H1 (cell line): ENCODE data around the gene ANAPC7. TPM values are rescaled to one million over a fixed set of nuclear protein-coding genes. Genes with fewer than 3 reads are reported as not detected.

Experiments
- CTCF ChIA-PET: fragments of 300-600 bp; sonication (Branson Sonifier 250); formaldehyde crosslinking; loops from one replicate; lab custom pipeline; 2021; ENCODE audit not compliant: partially characterized antibody; lab: Charles Lee
- POLR2A ChIA-PET: fragments of 300-600 bp; sonication (Branson Sonifier 250); formaldehyde crosslinking; loops from one replicate; lab custom pipeline; 2021; ENCODE audit warnings: inconsistent platforms; ENCODE audit not compliant: partially characterized antibody; lab: Charles Lee
- DNase-seq, 2 experiments: peaks; one replicate each; pipeline versions ENCODE4 v3.0.0 to v3.0.0-alpha.2; 2010 to 2022; ENCODE audit warnings: low spot score in 2 of 2, low read depth in 1 of 2, mixed read lengths in 1 of 2
- FAIRE-seq: peaks from 2 replicates; lab custom pipeline; 2011; peaks lifted over from hg19 to GRCh38; lab: Jason Lieb, UNC
- H2AFZ ChIP-seq: 2 replicates; pipeline ENCODE4 v1.8.1; 2012; ENCODE audit warnings: low read length, inconsistent platforms
- H2AK5ac ChIP-seq: 2 replicates; pipeline ENCODE4 v1.6.1; 2013; ENCODE audit warnings: low read depth, low read length
- H2BK120ac ChIP-seq: replicated peaks from 2 replicates; pipeline ENCODE3; 2013; ENCODE audit warnings: low read depth, low read length, inconsistent platforms
- H2BK12ac ChIP-seq: 2 replicates; pipeline ENCODE4 v1.6.1; 2013; ENCODE audit warnings: low read depth, low read length
- H2BK15ac ChIP-seq: 2 replicates; pipeline ENCODE4 v1.6.1; 2013; ENCODE audit warnings: low read length
- H2BK20ac ChIP-seq: 2 replicates; pipeline ENCODE4 v1.6.1; 2013; ENCODE audit warnings: low read length
- H2BK5ac ChIP-seq: 2 replicates; pipeline ENCODE4 v1.6.1; 2013; ENCODE audit warnings: low read depth, low read length
- H3K14ac ChIP-seq: 2 replicates; pipeline ENCODE4 v1.6.1; 2013; ENCODE audit warnings: inconsistent platforms; ENCODE audit not compliant: insufficient read length
- H3K18ac ChIP-seq: 2 replicates; pipeline ENCODE4 v1.6.1; 2013; ENCODE audit warnings: low read length; ENCODE audit errors: extremely low read depth
- H3K23ac ChIP-seq: 2 replicates; pipeline ENCODE4 v1.6.1; 2013; ENCODE audit warnings: inconsistent platforms; ENCODE audit not compliant: insufficient read length
- H3K23me2 ChIP-seq: 2 replicates; pipeline ENCODE4 v1.6.1; 2013; ENCODE audit warnings: low read depth, low read length
- H3K27ac ChIP-seq: 2 replicates; pipeline ENCODE4 v1.6.1; 2011; ENCODE audit warnings: low read depth, low read length, inconsistent platforms
- H3K27me3 ChIP-seq, 4 experiments: replicated peaks in 1 of 4; 1 replicate in 1 of 4; 2 replicates in 3 of 4; pipeline versions ENCODE4 v1.6.1 to v1.8.1; 2011 to 2013; ENCODE audit warnings: low read length in 3 of 4, mild to moderate bottlenecking in 3 of 4, inconsistent platforms in 2 of 4, mixed read lengths in 2 of 4, moderate library complexity in 1 of 4; ENCODE audit not compliant: control insufficient read depth in 3 of 4, insufficient read depth in 3 of 4; ENCODE audit errors: extremely low read depth in 1 of 4
- H3K36me3 ChIP-seq, 4 experiments: 2 replicates each; pipeline versions ENCODE4 v1.6.1 to v1.8.1; 2011 to 2013; ENCODE audit warnings: mild to moderate bottlenecking in 4 of 4, low read length in 3 of 4, moderate library complexity in 2 of 4, control low read depth in 1 of 4, inconsistent platforms in 1 of 4; ENCODE audit not compliant: insufficient read depth in 4 of 4, control insufficient read depth in 2 of 4
- H3K4ac ChIP-seq: replicated peaks from 2 replicates; pipeline ENCODE3; 2013; ENCODE audit warnings: low read length, low read depth, mixed read lengths, inconsistent platforms; ENCODE audit not compliant: insufficient read length
- H3K4me1 ChIP-seq, 4 experiments: replicated peaks in 1 of 4; 1 replicate in 1 of 4; 2 replicates in 3 of 4; pipeline versions ENCODE4 v1.6.1 to v1.8.1; 2011 to 2013; ENCODE audit warnings: low read length in 3 of 4, inconsistent platforms in 2 of 4, mixed read lengths in 1 of 4; ENCODE audit not compliant: insufficient read depth in 4 of 4, control insufficient read depth in 3 of 4
- H3K4me2 ChIP-seq, 2 experiments: 2 replicates each; pipeline versions ENCODE4 v1.6.1 to v1.8.1; 2011 to 2013; ENCODE audit warnings: low read depth in 2 of 2, low read length in 2 of 2, control low read depth in 1 of 2, inconsistent platforms in 1 of 2, mild to moderate bottlenecking in 1 of 2; ENCODE audit not compliant: insufficient read depth in 1 of 2
- H3K4me3 ChIP-seq, 4 experiments: fragments of 200-600, 300-600 bp in 1 of 4; sonication (generic), shearing (Covaris generic), sonication (Bioruptor Twin) in 1 of 4; 2 replicates each; pipeline versions ENCODE4 v1.5.1 to v1.8.1; 2011 to 2016; ENCODE audit warnings: low read length in 4 of 4, low read depth in 3 of 4, control low read depth in 2 of 4, inconsistent platforms in 2 of 4, mild to moderate bottlenecking in 2 of 4, mixed read lengths in 1 of 4, moderate library complexity in 1 of 4; ENCODE audit not compliant: insufficient read depth in 2 of 4; ENCODE audit errors: extremely low read depth in 1 of 4
- H3K56ac ChIP-seq: replicated peaks from 2 replicates; pipeline ENCODE3; 2013; ENCODE audit warnings: low read depth, mild to moderate bottlenecking, mixed read lengths, low read length, inconsistent platforms; ENCODE audit not compliant: insufficient read length
- H3K79me1 ChIP-seq: 2 replicates; pipeline ENCODE4 v1.6.1; 2013; ENCODE audit warnings: low read depth, low read length, control low read depth
- H3K79me2 ChIP-seq, 2 experiments: 2 replicates each; pipeline versions ENCODE4 v1.6.1 to v1.8.1; 2012 to 2013; ENCODE audit warnings: low read length in 2 of 2, mild to moderate bottlenecking in 2 of 2, inconsistent platforms in 1 of 2; ENCODE audit not compliant: insufficient read depth in 2 of 2, control insufficient read depth in 1 of 2
- H3K9ac ChIP-seq, 4 experiments: replicated peaks in 1 of 4; 1 replicate in 1 of 4; 2 replicates in 3 of 4; pipeline versions ENCODE4 v1.6.1 to v1.8.1; 2011 to 2013; ENCODE audit warnings: low read depth in 3 of 4, low read length in 3 of 4, control low read depth in 2 of 4, mild to moderate bottlenecking in 2 of 4, moderate library complexity in 2 of 4, inconsistent platforms in 1 of 4; ENCODE audit errors: extremely low read depth in 1 of 4
- H3K9me3 ChIP-seq, 2 experiments: 2 replicates each; pipeline versions ENCODE4 v1.6.1 to v1.8.1; 2012 to 2013; ENCODE audit warnings: mild to moderate bottlenecking in 2 of 2, moderate library complexity in 2 of 2, control low read depth in 1 of 2, inconsistent platforms in 1 of 2, low read depth in 1 of 2, low read length in 1 of 2, mixed read lengths in 1 of 2; ENCODE audit not compliant: insufficient read depth in 2 of 2
- H4K20me1 ChIP-seq, 2 experiments: replicated peaks in 1 of 2; 2 replicates each; pipeline versions ENCODE3 to v1.8.1; 2011 to 2013; ENCODE audit warnings: inconsistent platforms in 2 of 2, low read length in 2 of 2, mild to moderate bottlenecking in 1 of 2; ENCODE audit not compliant: insufficient read depth in 2 of 2, control insufficient read depth in 1 of 2
- H4K5ac ChIP-seq: 2 replicates; pipeline ENCODE4 v1.6.1; 2013; ENCODE audit warnings: low read length, low read depth, mixed read lengths, inconsistent platforms; ENCODE audit not compliant: insufficient read length
- H4K8ac ChIP-seq: 2 replicates; pipeline ENCODE4 v1.8.0; 2013; ENCODE audit warnings: mild to moderate bottlenecking, moderate library complexity, low read length, inconsistent platforms; ENCODE audit not compliant: insufficient read depth; ENCODE audit errors: extremely low read depth
- H4K91ac ChIP-seq: replicated peaks from 2 replicates; pipeline ENCODE3; 2013; ENCODE audit warnings: low read length, mixed read lengths, inconsistent platforms; ENCODE audit not compliant: insufficient read length
- ASH2L ChIP-seq: fragments of 200-600, 300-600 bp; sonication (generic); IDR thresholded peaks from one replicate; pipeline ENCODE4 v1.7.1; 2017; ENCODE audit warnings: low read length
- CBX8 ChIP-seq: fragments of 300-800, 300-1000 bp; sonication (generic); IDR thresholded peaks from 2 replicates; pipeline ENCODE4 v1.7.1; 2016; ENCODE audit warnings: low read depth, low read length, borderline replicate concordance
- CHD1 ChIP-seq: IDR thresholded peaks from 2 replicates; pipeline ENCODE4 v1.6.1; 2012; ENCODE audit warnings: low read depth, low read length, improper control_type of control experiment
- POLR2A ChIP-seq, 2 experiments: IDR thresholded peaks; 1 replicate in 1 of 2; 2 replicates in 1 of 2; pipeline ENCODE4 v1.6.1; 2011; ENCODE audit warnings: low read depth in 2 of 2, low read length in 2 of 2, mild to moderate bottlenecking in 2 of 2; ENCODE audit errors: control extremely low read depth in 1 of 2
- POLR2AphosphoS5 ChIP-seq: IDR thresholded peaks from 2 replicates; pipeline ENCODE4 v1.6.1; 2011; ENCODE audit warnings: low read depth, low read length
- WGBS, 2 experiments: shearing (Covaris generic) in 1 of 2; methylation state at CpG; one replicate each; pipeline versions ENCODE4 v1.1.6 to v1.1.7; 2013 to 2015; ENCODE audit warnings: low lambda C conversion rate in 2 of 2, mixed read lengths in 2 of 2, inconsistent platforms in 1 of 2, low coverage in 1 of 2, missing lambda C conversion rate in 1 of 2; ENCODE audit not compliant: insufficient replicate concordance in 2 of 2, insufficient coverage in 1 of 2, insufficient read length in 1 of 2; ENCODE audit errors: extremely low coverage in 1 of 2, missing lambda C conversion rate in 1 of 2; 5-methylcytosine and 5-hydroxymethylcytosine counted together
- polyA plus RNA-seq, 7 experiments: library from polyadenylated mRNA; depleted of rRNA in 3 of 7; stranded (reverse) in 5 of 7; unstranded in 2 of 7; fragments of >200 nt in 5 of 7; fragments of 200-250 nt in 2 of 7; gene quantifications; 1 replicate in 5 of 7; 2 replicates in 1 of 7; 4 replicates in 1 of 7; pipeline versions ENCODE4 v1.2.1 to v1.2.3, GENCODE V29; 2011 to 2013; ENCODE audit warnings: missing spikeins in 2 of 7, mixed read lengths in 2 of 7
- total RNA-seq: library from RNA; stranded (reverse); fragmentation: NEBNext Ultra II Directional; extraction: Animal tissue kit (Norgen Biotek cat#: 25700); gene quantifications from 2 replicates; pipeline ENCODE4 v1.2.1, GENCODE V29; 2021

ANAPC7 gene
- total and polyA plus RNA-seq, 2 of the 8 experiments (the other 6 are each of a cell fraction or from before 2014, with no cell fraction given): 72.8 to 105 TPM

DNA sequence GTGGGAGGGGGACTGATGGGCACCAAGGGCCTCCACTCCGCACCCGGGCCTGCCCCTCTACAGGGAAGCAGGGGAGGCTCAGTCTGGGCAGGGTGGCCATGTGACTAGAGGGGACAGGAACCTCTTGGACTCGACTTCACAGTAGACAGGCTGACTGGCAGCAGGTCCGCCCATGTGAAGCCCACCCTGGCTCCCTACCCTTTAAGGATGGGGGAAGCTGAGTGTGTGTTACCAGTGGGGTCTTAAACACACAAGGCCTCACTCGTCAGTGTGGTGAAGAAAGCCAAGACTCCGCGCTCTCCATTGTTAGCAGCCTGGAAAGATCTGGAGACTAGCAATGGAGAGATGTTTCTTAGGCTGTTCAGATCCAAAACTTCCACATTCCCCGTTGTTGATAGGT lies 52.4 kb downstream of the ANAPC7 start:
- TF ChIP-seq CHD1 (no peak), ASH2L (no peak), POLR2AphosphoS5 (peak; percentile 37; the same call in 1 of the 2 replicates), POLR2A (IDR thresholded peaks at IDR 0.05; ENCODE audit: control extremely low read depth in 1 of 2, low read depth in 2 of 2, low read length in 2 of 2) (peak in 1 of 2 experiments; percentile 19; a peak in 1 of 3 replicates), CBX8 (no peak)
- 91% methylated on average over 8 of the region's 8 CpGs; no CpG with 5 or more reads in 1 of the 2 experiments for WGBS, 2 experiments
- no peak overlapping the region for H3K18ac ChIP-seq
- H3K4me3 ChIP-seq: no peak overlapping the region
- no peak overlapping the region for H2BK5ac ChIP-seq
- H3K23me2 ChIP-seq: no peaks in the 10 kb centered on the region
- no peak overlapping the region for H3K14ac ChIP-seq
- CTCF ChIA-PET: interaction anchor here (2.3 to 2.8 kb wide), 2 partner anchors 8 to 80 kb away, joined by 9 to 23 read pairs; no protein-coding TSS in a partner anchor
- no peak overlapping the region for H3K4me2 ChIP-seq
- H3K9me3 ChIP-seq: no peaks in the 10 kb centered on the region
- no peak overlapping the region for H2BK12ac ChIP-seq
- H4K8ac ChIP-seq: no peak overlapping the region
- peaks cover 2 to 8% of the 10 kb centered on the region in 2 experiments for H4K20me1 ChIP-seq
- no peak overlapping the region for H3K4ac ChIP-seq
- no peak overlapping the region for H2BK120ac ChIP-seq
- H4K5ac ChIP-seq: no peak overlapping the region
- no peak overlapping the region for H2AFZ ChIP-seq
- FAIRE-seq (no peak), DNase-seq (no peak)
- no peaks in the 10 kb centered on the region for H3K79me1 ChIP-seq
- H2BK20ac ChIP-seq: no peak overlapping the region
- H3K56ac ChIP-seq: no peak overlapping the region
- no peak overlapping the region for H3K9ac ChIP-seq
- no peak overlapping the region for H3K23ac ChIP-seq
- H3K36me3 ChIP-seq: peaks cover 11 to 37% (median 19%) of the 10 kb centered on the region in 4 experiments
- no peak overlapping the region for H2BK15ac ChIP-seq
- no peaks in the 10 kb centered on the region for H3K4me1 ChIP-seq
- H3K27ac ChIP-seq: no peak overlapping the region
- H4K91ac ChIP-seq: no peak overlapping the region
- no peaks in the 10 kb centered on the region for H3K27me3 ChIP-seq
- POLR2A ChIA-PET: interaction anchor here (0.7 to 8.1 kb wide), 7 partner anchors 15 to 128 kb away, joined by 3 to 48 read pairs (median 6); partner anchors contain the start of gene ATP2A2
- H2AK5ac ChIP-seq: no peak overlapping the region
- H3K79me2 ChIP-seq: no peaks in the 10 kb centered on the region
